Endometrial microvascular endothelial cells (primary cell): ENCODE results near the gene SCGB3A2. TPM values are rescaled to one million over a fixed set of nuclear protein-coding genes. Genes with fewer than 3 reads are reported as not detected.

Source experiments
- total RNA-seq: library from RNA; depleted of rRNA; stranded (reverse); fragments of >200 nt; gene quantifications from one replicate; pipeline ENCODE4 v1.2.3, GENCODE V29; 2015; ENCODE audit errors: inconsistent ontology term

Gene SCGB3A2
- total RNA-seq, 1 donor from 2014 or later: not detected

Other genes with a start within 250 kb of the SCGB3A2 start
- gene JAKMIP2, start 96.0 kb upstream of the SCGB3A2 start, total RNA-seq: not detected
- gene SPINK1, start 47.0 kb upstream of the SCGB3A2 start, total RNA-seq: not detected
- not detected for gene C5orf46, start 27.8 kb downstream of the SCGB3A2 start, total RNA-seq
- not detected for gene SPINK5, start 185.3 kb downstream of the SCGB3A2 start, total RNA-seq